Measurements from ENCODE around the gene ARHGEF7. TPM values are rescaled to one million over a fixed set of nuclear protein-coding genes. Genes with fewer than 3 reads are reported as not detected.

The ARHGEF7 gene
- total RNA-seq, 2 donors from 2014 or later = 117 to 152 TPM

DNA sequence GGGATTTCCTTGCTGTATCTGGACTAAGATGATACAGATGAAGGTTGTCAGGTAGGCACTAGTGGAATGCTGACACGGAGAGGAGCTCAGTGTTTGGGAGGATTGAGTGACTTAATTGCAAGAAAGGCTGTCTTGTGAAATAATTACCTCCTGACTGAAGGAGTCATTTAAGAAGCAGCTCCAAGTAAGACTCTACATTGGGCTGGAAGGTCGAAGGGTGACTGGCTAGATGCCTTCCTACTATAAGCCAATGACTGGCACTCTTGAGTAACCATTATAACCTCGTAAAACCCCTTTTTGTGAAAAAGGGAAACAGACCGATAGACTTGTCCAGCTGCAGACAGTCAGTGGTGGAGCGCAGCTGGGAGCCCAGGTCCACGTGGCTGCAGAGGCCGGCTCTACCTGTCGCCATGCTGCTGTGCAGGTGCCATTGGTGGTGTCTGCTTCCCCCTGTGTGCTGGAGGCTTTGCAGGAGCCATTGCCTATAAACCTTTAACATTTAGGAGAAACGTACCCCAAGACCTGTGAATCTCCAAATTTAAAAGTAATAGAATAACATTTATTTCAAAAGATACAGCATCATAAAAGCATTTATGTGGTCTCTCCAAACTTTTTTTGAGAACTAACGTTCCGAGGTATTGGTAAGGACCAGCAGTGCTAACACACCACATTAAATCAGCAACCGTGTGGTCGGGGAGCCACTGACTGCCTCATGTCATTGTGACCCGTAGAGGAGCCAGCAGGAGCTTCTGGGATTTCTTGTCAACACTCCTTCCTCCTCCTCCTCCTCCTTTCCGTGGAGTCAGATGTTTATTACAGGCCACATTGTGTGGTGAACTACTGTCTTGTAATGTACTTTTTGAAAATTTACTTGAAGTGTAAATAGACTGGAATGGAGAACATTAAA is 124.9 kb downstream of the ARHGEF7 start:
- no peak for DNase-seq (ENCODE audit: low spot score)
- H3K36me3 ChIP-seq = peaks cover 18% of the 10 kb centered on the region
- no peak for ATAC-seq (ENCODE audit: insufficient number of reproducible peaks, low FRiP score, low read depth)

DNA sequence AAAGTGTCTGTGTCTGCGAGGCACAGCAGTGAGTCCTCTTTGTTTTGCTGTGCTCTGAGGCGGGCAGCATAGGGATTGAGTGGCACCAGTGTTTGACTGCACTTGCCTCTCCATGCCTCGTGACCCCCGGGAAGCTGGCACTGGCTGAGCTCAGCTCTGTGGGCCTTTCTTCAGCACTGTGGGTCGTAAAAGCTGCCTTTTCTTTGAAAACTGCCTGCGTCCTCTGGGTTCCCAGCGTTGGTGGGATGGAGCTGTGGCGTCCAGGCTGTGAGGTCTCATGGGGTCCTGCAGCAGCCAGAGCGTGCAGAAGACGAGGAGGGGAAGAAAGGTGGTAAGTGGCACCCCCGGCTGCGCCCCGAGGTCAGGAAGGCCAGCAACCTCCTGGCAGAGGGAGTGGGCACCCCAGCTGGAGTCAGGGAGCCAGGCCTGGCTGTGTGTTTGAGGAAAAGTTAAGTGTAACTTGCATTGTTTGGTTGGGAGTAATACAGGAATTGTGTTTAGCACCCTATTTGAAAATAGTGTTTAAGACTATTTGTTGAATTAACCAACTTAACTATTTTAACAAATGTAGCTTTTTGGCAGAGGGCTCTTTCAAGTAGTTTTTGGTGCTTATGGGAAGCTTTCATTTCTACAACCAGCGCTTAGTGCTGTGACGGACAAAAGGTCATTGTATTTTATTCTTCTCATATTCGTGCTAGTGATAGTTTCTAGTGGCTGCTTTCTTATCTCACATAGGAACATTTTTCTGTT is 126.1 kb downstream of the ARHGEF7 start:
- Histone ChIP-seq H3K4me1 (ENCODE audit: control insufficient read depth in 1 of 2, low read depth in 2 of 2) (peaks cover 0 to 12% of the 10 kb centered on the region in 2 donors), H3K27ac (no peak overlapping the region), H3K4me3 (no peak overlapping the region), H3K27me3 (replicated peaks; ENCODE audit: insufficient read depth) (no peaks in the 10 kb centered on the region), H3K36me3 (peaks cover 21% of the 10 kb centered on the region), H3K9me3 (no peaks in the 10 kb centered on the region)
- DNase-seq (ENCODE audit: low spot score) = no peak
- ATAC-seq (ENCODE audit: insufficient number of reproducible peaks, low FRiP score, low read depth) = no peak
- TF ChIP-seq, protein P1, sequence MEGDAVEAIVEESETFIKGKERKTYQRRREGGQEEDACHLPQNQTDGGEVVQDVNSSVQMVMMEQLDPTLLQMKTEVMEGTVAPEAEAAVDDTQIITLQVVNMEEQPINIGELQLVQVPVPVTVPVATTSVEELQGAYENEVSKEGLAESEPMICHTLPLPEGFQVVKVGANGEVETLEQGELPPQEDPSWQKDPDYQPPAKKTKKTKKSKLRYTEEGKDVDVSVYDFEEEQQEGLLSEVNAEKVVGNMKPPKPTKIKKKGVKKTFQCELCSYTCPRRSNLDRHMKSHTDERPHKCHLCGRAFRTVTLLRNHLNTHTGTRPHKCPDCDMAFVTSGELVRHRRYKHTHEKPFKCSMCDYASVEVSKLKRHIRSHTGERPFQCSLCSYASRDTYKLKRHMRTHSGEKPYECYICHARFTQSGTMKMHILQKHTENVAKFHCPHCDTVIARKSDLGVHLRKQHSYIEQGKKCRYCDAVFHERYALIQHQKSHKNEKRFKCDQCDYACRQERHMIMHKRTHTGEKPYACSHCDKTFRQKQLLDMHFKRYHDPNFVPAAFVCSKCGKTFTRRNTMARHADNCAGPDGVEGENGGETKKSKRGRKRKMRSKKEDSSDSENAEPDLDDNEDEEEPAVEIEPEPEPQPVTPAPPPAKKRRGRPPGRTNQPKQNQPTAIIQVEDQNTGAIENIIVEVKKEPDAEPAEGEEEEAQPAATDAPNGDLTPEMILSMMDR (IDR thresholded peaks at IDR 0.05) = no peak

More for the DNA sequence above, 124.9 kb downstream of the ARHGEF7 start:
- H3K9me3 ChIP-seq = no peaks in the 10 kb centered on the region
- no peak overlapping the region for H3K27ac ChIP-seq
- no peaks in the 10 kb centered on the region for H3K27me3 ChIP-seq (replicated peaks; ENCODE audit: insufficient read depth)
- TF ChIP-seq, protein P1 (IDR thresholded peaks at IDR 0.05) = no peak
- H3K4me1 ChIP-seq (ENCODE audit: control insufficient read depth in 1 of 2, low read depth in 2 of 2) = peaks cover 0 to 12% of the 10 kb centered on the region in 2 donors
- H3K4me3 ChIP-seq = no peak overlapping the region

DNA sequence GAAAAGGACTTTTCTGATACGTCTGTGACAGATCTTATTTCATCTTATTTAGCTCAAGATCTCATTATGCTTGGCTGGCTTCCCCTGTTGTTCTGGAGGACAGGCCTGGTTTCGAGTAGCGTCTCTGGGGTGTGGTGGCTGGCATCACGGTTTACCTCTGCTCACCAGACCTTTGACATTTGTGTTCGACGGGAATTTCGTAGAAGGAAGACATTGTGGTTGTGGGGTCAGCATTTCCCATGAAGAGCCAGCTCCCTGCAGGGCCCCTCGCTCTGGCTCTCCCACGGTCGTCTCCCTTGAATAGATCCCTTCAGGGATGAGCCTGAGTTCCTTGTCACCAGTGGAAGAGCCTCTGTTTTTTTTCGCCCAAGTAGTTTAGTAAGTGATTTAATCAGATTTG is 126.8 kb downstream of the ARHGEF7 start:
- no peaks in the 10 kb centered on the region for H3K27me3 ChIP-seq (replicated peaks; ENCODE audit: insufficient read depth)
- H3K36me3 ChIP-seq = peaks cover 24% of the 10 kb centered on the region
- no peak overlapping the region for H3K27ac ChIP-seq
- ATAC-seq (ENCODE audit: insufficient number of reproducible peaks, low FRiP score, low read depth) = no peak
- peaks cover 0 to 12% of the 10 kb centered on the region in 2 donors for H3K4me1 ChIP-seq (ENCODE audit: control insufficient read depth in 1 of 2, low read depth in 2 of 2)
- no peaks in the 10 kb centered on the region for H3K9me3 ChIP-seq
- TF ChIP-seq, protein P1 (IDR thresholded peaks at IDR 0.05) = no peak
- H3K4me3 ChIP-seq = no peak overlapping the region
- no peak for DNase-seq (ENCODE audit: low spot score)

DNA sequence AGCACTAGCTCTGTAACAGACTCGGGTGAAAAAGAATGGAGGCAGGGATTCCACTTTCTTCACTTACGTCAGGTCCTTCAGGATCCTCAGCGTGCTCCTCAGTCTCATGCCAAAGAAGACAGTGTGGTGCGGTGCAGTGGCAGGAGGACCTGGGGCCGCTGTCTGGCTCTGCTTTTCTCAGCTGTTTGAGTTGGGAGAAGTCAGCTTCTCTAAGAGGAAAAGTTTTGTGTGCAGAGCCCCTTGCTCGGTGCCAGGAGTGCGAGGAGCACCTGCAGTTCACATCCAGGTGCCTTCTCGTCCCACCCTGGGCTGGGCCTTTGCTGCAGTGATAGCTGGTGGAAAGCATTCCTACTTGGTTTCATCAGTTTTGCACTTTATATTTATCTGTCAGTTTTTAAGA is 127.5 kb downstream of the ARHGEF7 start:
- no peak overlapping the region for H3K27ac ChIP-seq
- H3K36me3 ChIP-seq = peaks cover 26% of the 10 kb centered on the region
- H3K27me3 ChIP-seq (replicated peaks; ENCODE audit: insufficient read depth) = no peaks in the 10 kb centered on the region
- peaks cover 0 to 17% of the 10 kb centered on the region in 2 donors for H3K4me1 ChIP-seq (ENCODE audit: control insufficient read depth in 1 of 2, low read depth in 2 of 2)
- DNase-seq (ENCODE audit: low spot score) (no peak), ATAC-seq (ENCODE audit: insufficient number of reproducible peaks, low FRiP score, low read depth) (no peak)
- TF ChIP-seq, protein P1 (IDR thresholded peaks at IDR 0.05) = no peak
- no peaks in the 10 kb centered on the region for H3K9me3 ChIP-seq
- no peak overlapping the region for H3K4me3 ChIP-seq

DNA sequence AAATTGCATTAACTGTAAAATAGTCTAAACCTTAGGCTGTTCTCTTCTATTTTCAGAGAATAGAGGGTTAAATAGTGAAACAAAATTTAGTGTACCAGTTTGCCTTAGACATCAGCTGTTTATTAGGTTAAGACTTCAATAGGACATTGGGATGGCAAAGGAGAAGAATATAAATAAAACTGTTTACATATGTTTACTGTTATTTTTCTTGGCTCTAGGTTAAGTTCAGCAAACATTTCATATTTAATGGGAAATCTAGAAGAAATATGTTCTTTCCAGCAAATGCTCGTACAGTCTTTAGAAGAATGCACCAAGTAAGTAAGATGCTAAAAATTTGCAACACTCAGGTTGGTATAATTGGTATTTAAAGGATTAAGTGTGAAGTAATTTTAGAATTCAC is 128.9 kb downstream of the ARHGEF7 start:
- ATAC-seq (ENCODE audit: insufficient number of reproducible peaks, low FRiP score, low read depth) (no peak), DNase-seq (ENCODE audit: low spot score) (no peak)
- Histone ChIP-seq H3K4me1 (ENCODE audit: control insufficient read depth in 1 of 2, low read depth in 2 of 2) (peaks cover 0 to 28% of the 10 kb centered on the region in 2 donors), H3K9me3 (no peaks in the 10 kb centered on the region), H3K27me3 (replicated peaks; ENCODE audit: insufficient read depth) (no peaks in the 10 kb centered on the region), H3K36me3 (peaks cover 26% of the 10 kb centered on the region), H3K4me3 (no peak overlapping the region), H3K27ac (no peak overlapping the region)
- TF ChIP-seq, protein P1 (IDR thresholded peaks at IDR 0.05) = no peak

All from thoracic aorta (tissue), 2 donors.